KOPT-K1 (cell line): ENCODE data around the gene LRP3.
"Not testable (repeated sequence)": the region's sequence is repeated elsewhere in the genome, so short reads cannot be mapped to it uniquely, and the experiment has no call there.

ENCODE experiments used
- H3K27ac ChIP-seq: fragments of 200-600 bp; sonication (generic); 2 replicates; pipeline ENCODE4 v1.5.1; 2016; ENCODE audit warnings: antibody characterized with exemption, mild to moderate bottlenecking, low read depth, low read length; ENCODE audit not compliant: poor library complexity, severe bottlenecking
- H3K36me3 ChIP-seq: fragments of 200-600 bp; sonication (generic); 2 replicates; pipeline ENCODE4 v1.5.1; 2017; ENCODE audit warnings: antibody characterized with exemption, mild to moderate bottlenecking, low read length, moderate library complexity; ENCODE audit not compliant: insufficient read depth
- H3K9me3 ChIP-seq: fragments of 200-600 bp; sonication (generic); 2 replicates; pipeline ENCODE4 v1.5.1; 2017; ENCODE audit warnings: antibody characterized with exemption, low read length, mild to moderate bottlenecking; ENCODE audit not compliant: insufficient read depth, poor library complexity, severe bottlenecking

The LRP3 gene

DNA sequence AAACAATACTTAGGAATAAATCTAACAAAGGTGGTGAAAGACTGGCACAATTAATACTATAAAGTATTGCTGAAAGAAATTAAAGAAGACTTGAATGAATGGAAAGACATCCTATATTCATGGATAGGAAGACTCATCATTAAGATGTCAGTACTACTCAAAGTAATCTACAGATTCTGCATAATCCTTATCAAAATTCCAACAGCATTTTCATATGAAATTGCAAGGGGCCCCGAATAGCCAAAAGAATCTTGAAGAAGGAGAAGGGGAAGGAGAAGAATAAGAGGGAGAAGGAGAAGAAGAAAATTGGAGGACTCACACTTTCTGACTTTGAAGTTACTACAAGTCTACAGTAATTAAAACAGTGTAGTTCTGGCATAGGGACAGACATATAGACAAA lies 25.6 kb upstream of the LRP3 start:
- Histone ChIP-seq H3K36me3 (no peaks in the 10 kb centered on the region), H3K9me3 (peaks cover 22% of the 10 kb centered on the region), H3K27ac (no peak overlapping the region)

DNA sequence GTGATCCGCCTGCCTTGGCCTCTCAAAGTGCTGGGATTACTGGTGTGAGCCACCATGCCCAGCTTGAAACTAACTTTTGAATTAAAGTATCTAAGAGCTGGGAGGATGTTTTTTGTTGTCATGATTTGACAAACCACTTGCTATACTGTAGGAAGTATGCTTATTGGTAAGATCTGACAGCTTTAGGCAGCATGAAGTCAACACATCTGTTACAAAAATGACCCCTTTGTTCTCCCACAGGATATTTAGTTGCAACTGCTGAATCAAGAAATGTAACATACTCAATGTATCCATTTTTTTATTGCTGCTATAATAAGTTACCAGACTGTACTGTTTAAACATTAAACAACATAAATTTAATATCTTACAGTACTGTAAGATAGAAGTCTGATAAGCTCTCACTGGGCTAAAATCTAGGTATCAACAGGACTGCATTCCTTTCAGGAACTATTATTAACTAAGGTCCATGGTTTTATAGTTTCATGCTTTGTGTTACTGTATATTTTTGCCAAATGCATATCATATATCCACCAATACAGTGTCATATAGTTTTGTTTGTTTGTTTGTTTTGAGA lies 22.8 kb upstream of the LRP3 start:
- Histone ChIP-seq H3K27ac (no peak overlapping the region), H3K9me3 (peaks cover 22% of the 10 kb centered on the region), H3K36me3 (no peaks in the 10 kb centered on the region)

DNA sequence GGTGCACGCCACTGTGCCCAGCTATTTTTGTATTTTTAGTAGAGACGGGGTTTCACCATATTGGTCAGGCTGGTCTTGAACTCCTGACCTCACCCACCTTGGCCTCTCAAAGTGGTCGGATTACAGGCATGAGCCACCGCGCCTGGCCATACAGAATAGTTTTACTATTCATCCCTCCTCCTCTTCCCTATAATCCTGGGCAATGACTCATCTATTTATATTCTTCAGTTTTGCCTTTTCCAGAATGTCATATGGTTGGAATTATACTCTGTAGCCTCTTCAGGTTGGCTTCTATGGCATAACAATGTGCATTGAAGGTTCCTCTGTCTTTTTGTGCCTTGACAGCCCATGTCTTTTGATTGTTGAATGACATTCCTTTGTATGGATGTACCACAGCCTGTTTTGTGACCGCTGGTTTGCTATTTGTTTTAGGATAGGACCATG lies 22.2 kb upstream of the LRP3 start:
- H3K36me3 ChIP-seq, result no peaks in the 10 kb centered on the region
- H3K9me3 ChIP-seq, result peaks cover 22% of the 10 kb centered on the region
- H3K27ac ChIP-seq, result no peak overlapping the region

DNA sequence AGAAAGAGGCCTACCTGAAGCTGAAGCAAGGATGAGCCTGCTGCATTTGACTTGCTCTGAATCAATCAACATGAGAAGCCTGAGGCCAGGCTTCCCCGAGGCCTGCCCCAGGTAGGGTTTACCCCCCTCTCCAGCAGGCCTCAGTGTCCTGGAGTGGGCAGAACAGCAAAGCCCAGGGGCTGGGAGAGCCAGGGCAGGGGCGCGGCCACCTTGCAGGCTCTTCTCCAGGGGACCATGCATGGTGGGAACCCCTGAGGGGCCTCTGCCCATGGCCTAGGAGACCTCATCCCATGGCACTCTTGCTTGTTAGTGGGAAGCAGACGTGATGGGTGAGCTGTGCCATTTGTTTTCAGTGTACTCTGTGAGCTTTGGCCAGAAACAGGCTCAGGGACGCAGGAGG lies 19.9 kb upstream of the LRP3 start:
- H3K9me3 ChIP-seq, result peaks cover 3% of the 10 kb centered on the region
- no peak overlapping the region for H3K27ac ChIP-seq
- no peaks in the 10 kb centered on the region for H3K36me3 ChIP-seq

DNA sequence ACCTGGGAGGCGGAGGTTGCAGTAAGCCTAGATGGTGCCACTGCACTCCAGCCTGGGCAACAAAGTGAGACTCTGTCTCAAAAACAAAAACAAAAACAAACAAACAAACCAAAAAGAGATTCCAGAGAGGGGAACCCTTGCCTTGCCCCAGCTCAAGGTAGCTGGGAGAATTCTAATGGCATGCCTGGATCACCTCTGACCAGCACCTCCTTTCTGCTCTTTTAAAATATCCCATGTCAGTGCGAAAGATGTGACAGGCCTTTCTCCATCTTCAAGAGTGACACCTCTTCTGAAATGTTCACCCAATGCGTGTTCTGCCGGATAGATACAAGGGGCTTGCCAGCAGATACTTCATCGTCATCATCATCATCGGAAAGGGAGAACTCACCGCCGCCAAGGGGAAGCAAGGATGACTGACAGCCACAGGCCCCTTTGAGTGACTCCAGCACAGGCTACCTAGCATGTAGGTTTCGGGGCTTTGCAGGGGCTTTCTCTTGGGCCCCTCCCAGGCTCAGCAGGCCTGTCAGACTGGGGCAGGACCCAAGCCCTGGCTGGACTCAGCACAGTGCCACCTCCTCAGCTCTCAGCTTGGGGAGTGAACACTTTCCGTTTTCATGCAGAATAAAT lies 18.9 kb upstream of the LRP3 start:
- Histone ChIP-seq H3K27ac (no peak overlapping the region), H3K36me3 (no peaks in the 10 kb centered on the region), H3K9me3 (no peaks in the 10 kb centered on the region)

DNA sequence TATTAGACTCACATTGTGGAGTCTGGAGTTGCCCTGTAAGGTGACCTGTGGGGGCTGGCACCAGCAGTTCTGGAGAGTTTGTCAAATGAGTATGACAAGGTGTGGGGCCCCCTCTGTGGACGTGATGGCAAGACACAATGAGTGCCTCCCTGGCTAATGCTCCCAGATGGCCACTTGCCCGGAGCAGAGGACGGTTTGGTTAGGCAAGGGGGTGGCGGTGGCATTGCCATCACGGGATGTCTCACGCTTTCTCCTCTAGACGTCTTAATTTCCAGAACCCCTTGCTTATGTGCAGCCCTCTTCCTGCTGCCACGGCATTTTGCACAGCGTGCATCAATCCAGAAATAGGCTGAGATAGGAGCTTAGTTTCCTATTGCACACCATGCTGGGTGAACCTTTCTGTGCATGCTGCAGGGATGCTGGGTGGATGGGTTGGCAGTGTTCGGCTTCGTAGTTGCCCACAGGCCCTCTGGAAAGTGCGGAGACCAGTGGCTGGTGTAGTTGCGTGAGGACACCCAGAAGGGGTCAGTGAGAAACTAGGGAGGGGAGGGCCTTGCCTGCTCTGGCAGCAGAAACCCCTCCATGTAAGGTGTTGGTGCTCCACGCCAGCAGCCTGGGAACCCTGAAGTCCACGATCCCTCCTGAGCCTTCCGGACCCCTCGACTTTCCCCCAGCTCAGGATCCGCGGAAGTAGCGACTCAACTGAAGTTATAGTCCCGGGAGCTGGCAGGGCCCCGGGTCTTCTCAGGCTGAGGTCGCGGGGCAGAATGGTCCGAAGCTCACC lies 18.1 kb upstream of the LRP3 start:
- no peaks in the 10 kb centered on the region for H3K9me3 ChIP-seq
- H3K36me3 ChIP-seq, result no peaks in the 10 kb centered on the region
- peak overlapping the region; percentile 94 for H3K27ac ChIP-seq

DNA sequence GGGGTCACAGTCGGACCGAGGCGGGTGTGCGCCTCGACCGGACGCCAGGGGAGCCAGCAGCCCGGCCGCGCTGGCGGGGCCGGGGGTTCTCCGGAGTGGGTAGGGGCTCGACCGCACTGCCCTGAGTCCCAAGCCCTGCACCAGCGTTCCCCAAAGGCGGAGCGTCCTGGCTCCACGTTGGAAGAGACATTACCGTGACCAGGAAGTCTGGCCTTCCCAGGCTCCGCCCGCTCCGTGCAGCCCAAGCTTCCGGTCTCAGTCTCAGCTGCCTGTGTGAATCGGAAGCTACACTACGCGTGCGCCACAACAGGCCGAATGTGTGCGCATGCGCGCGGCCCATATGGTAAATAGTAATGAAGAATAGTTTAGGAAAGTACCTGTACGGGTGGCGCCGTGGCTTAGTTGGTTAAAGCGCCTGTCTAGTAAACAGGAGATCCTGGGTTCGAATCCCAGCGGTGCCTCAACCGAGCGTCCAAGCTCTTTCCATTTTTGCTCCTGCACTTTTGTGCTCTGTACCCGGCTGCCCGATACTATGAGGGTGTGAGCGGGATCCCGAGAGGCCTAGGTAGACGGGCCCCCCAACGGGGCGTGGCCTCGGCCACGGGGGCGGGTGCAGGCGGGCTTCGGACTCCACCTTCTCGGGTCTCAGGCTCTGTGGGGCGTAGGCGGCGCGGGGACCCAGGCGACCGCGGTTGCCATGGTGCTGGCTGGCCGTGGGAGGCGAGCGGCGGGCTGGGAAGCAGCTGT lies 17.3 kb upstream of the LRP3 start:
- H3K36me3 ChIP-seq, result no peaks in the 10 kb centered on the region
- H3K9me3 ChIP-seq, result no peaks in the 10 kb centered on the region
- H3K27ac ChIP-seq, result peak overlapping the region; percentile 94

DNA sequence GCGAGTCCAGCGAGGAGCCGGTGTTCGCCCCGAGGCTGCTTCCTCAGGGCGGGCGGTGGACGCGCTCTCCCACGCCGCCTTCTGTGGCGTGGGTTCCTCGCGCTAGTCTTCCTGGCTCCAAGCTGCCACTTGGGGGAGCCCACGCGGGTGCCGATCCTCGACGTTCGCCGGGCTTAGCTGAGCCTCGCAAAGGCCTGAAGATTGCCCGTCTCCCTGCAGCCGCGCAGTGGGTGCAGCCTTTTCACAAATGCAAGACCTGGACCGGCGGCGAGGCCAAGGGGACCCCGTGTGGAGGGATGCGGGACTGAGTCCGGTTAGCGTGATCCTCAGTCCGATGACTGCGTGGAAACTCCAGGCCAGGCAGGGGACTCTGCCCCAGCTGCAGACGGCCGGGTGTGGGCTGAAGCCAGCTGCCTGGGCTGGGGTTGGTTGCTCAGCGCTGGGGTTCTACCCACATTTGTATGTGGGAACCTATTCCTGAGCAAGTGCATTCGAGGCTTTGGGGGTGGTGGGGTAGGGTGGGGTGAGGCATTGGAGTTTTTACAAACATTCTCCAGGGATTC lies 16.6 kb upstream of the LRP3 start:
- Histone ChIP-seq H3K9me3 (no peaks in the 10 kb centered on the region), H3K27ac (peak overlapping the region; percentile 39), H3K36me3 (no peaks in the 10 kb centered on the region)

DNA sequence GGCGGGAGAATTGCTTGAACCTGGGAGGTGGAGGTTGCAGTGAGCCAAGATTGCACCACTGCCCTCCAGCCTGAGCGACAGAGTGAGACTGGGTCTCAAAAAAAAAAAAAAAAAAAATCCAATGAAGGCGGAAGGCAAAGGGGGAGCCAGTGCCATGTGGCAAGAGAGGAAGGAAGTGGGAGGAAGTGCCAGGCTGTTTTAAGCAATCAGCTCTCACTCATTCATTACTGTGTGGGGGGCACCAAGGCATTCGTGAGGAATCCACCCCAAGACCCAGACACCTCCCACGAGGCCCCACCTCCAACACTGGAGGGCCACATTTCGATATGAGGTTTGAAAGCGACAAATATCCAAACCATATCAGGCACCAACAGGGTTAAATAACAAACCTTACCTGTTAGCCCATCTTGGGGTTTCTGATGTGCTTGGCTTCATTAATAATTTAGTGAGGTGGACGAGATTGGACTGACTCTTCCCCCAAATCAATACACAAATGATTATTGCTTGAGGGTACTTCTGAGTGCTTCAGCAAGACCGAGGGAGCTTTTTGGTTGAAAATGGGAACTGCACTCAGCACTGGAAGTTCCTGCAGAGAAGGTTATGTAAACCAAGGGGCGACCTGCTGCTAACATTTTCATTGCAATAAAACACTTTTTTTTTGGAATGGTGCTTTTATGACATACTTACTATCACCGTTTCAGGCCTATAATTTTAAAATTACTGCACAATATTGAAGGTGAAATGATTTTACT lies 7.5 kb upstream of the LRP3 start:
- no peaks in the 10 kb centered on the region for H3K9me3 ChIP-seq
- H3K27ac ChIP-seq, result no peak overlapping the region
- no peaks in the 10 kb centered on the region for H3K36me3 ChIP-seq

DNA sequence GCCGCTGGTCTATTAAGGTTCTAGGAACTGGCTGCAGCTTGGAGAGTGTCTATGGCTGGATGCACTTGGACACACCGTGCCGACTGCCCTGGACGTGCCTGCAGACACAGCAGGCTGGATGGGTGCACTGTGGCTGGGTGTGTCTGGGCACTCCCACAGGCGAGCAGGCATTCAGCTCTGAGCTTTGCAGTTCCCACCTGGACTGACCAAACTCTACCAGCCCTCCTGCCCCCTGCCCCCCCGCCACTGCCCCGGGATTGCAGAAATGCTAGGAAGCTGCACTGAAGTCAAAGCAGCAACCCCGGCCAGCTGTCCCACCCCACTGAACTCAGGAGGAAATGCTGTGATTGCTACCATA lies 7.0 kb upstream of the LRP3 start:
- H3K36me3 ChIP-seq, result no peaks in the 10 kb centered on the region
- no peak overlapping the region for H3K27ac ChIP-seq
- no peaks in the 10 kb centered on the region for H3K9me3 ChIP-seq

DNA sequence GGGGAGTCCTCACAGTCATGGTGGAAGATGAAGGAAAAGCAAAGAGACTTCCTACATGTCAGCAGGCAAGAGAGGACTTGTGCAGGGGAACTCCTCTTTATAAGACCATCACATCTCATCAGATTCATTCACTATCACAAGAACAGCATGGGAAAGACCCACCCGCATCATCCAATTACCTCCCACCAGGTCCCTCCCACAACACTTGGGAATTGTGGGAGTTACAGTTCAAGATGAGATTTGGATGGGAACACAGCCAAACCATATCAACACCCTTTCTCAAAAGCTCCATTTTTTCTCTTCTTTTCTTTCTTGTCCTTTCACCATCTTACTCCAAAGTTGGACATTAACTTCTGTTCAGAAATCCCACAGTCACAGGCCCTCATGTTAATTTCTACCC lies 4.7 kb upstream of the LRP3 start:
- H3K9me3 ChIP-seq, result no peaks in the 10 kb centered on the region
- H3K36me3 ChIP-seq, result no peaks in the 10 kb centered on the region
- H3K27ac ChIP-seq, result no peak overlapping the region

DNA sequence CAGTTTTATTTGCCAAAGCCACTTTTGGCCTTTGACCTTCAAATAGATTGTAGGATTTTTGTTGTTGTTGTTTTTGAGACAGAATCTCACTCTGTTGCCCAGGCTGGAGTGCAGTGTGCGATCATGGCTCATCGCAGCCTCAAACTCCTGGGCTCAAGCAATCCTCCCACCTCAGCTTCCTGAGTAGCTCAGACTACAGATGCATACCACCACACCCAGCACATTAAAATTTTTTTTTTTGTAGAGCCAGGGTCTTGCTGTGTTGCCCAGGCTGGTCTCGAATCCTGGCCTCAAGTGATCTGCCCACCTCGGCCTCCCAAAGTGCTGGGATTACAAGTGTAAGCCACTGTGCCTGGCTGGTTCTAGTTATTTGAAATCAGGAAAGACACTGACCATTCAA lies 3.0 kb upstream of the LRP3 start:
- H3K9me3 ChIP-seq, H3K36me3 ChIP-seq, H3K27ac ChIP-seq: not testable (repeated sequence)

DNA sequence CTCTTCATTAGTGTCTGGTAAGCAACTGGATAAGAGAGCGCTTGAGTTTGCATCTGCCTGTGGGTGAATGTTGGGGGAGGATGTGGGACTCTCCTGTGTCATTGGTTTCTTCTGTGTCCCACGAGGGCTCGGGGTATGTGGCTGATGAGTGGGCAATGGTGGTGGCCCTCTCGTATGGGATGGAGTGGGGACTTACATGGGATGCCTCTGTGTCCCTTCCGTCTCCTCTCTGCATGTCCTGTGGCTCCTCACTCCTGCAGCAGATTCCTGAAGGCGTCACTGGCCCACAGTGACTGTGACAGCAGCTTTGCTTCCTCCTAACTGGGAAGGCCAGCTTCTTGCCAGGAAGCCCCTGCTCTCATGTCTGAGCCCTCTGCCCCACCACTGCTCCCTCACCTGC lies 2.6 kb upstream of the LRP3 start:
- H3K36me3 ChIP-seq, result no peaks in the 10 kb centered on the region

DNA sequence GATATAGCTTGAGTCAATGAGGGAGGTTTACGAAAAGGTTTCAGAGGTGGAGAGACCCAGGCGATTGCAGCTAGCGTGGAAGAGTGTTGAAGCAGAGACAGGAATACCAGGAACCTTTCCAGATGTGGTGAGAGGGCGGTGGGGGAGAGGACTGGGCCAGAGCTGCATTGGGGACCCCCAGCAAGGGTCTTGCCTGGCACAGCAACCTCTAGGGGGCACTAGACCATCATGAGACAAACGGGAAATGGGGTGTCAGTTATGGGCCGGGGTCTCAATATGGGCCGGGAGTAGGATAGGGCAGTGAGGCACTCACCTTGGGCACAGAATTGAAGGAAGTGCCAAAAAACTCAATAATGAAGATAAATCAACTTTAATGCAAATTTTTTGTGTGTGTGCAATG lies 2.1 kb upstream of the LRP3 start:
- Histone ChIP-seq H3K36me3 (no peaks in the 10 kb centered on the region), H3K9me3 (no peaks in the 10 kb centered on the region), H3K27ac (no peak overlapping the region)

More for the DNA sequence above, 2.6 kb upstream of the LRP3 start:
- Histone ChIP-seq H3K9me3 (no peaks in the 10 kb centered on the region), H3K27ac (no peak overlapping the region)
